Hepatocyte (in vitro differentiated cells): Measurements from ENCODE around the gene RABAC1.

Experiments used
- CTCF ChIP-seq: fragments of 200-600 bp; sonication (generic); IDR thresholded peaks from 2 replicates; pipeline ENCODE4 v1.5.1; 2016; ENCODE audit warnings: antibody characterized with exemption, mild to moderate bottlenecking; ENCODE audit not compliant: poor library complexity
- EZH2 ChIP-seq: fragments of 200-600 bp; sonication (generic); IDR thresholded peaks from 2 replicates; pipeline ENCODE4 v1.6.1; 2016; ENCODE audit warnings: antibody characterized with exemption, mild to moderate bottlenecking, borderline replicate concordance
- EZH2phosphoT487 ChIP-seq: fragments of 200-600 bp; sonication (generic); IDR thresholded peaks from one replicate; pipeline ENCODE4 v1.6.1; 2018; ENCODE audit warnings: antibody characterized with exemption, mild to moderate bottlenecking, low read depth, moderate library complexity; ENCODE audit not compliant: unreplicated experiment, severe bottlenecking

- TF ChIP-seq CTCF = no peak
- no peak for TF ChIP-seq EZH2
- TF ChIP-seq EZH2phosphoT487 = no peak
These were observed 50.2 kb downstream of the RABAC1 start for GRCh38 chr19:41908724-41909464.
